Type B pancreatic cell (in vitro differentiated cells): ENCODE data around the gene GLDN. TPM values are rescaled to one million over a fixed set of nuclear protein-coding genes. Genes with fewer than 3 reads are reported as not detected.

Source experiments
- DNase-seq: peaks from one replicate; pipeline ENCODE4 v3.0.0; 2021; ENCODE audit warnings: mixed read lengths; ENCODE audit not compliant: unreplicated experiment; ENCODE audit errors: extremely low spot score
- H3K27ac Mint-ChIP-seq: 2 replicates; pipeline ENCODE4 v1.8.0; 2021; ENCODE audit warnings: mild to moderate bottlenecking, mixed read lengths
- H3K27me3 Mint-ChIP-seq: 2 replicates; pipeline ENCODE4 v1.8.0; 2021; ENCODE audit warnings: mixed read lengths
- H3K36me3 Mint-ChIP-seq: 2 replicates; pipeline ENCODE4 v1.8.0; 2021; ENCODE audit warnings: mixed read lengths
- H3K4me1 Mint-ChIP-seq: one replicate; pipeline ENCODE4 v1.8.0; 2021; ENCODE audit warnings: mixed read lengths; ENCODE audit not compliant: unreplicated experiment
- H3K4me3 Mint-ChIP-seq: 2 replicates; pipeline ENCODE4 v1.8.0; 2021; ENCODE audit warnings: mild to moderate bottlenecking, mixed read lengths
- H3K9me3 Mint-ChIP-seq: 2 replicates; pipeline ENCODE4 v1.8.0; 2021; ENCODE audit warnings: mixed read lengths
- CTCF ChIP-seq: fragments of 200-600 bp; sonication (generic); conservative IDR thresholded peaks from 2 replicates; pipeline ENCODE4 v1.5.0; 2021; ENCODE audit warnings: antibody characterized with exemption, mild to moderate bottlenecking
- total RNA-seq: library from RNA; stranded (reverse); gene quantifications from 2 replicates; pipeline ENCODE4 v1.2.1, GENCODE V29; 2021; ENCODE audit warnings: low replicate concordance

GLDN gene
- total RNA-seq, 1 donor from 2014 or later: 0.68 TPM

GRCh38 chr15:51380999-51381806 lies 39.7 kb downstream of the GLDN start:
- Mint-ChIP-seq H3K27me3 (peaks cover 17% of the 10 kb centered on the region), H3K27ac (no peak overlapping the region), H3K36me3 (no peaks in the 10 kb centered on the region), H3K4me3 (no peak overlapping the region), H3K9me3 (no peaks in the 10 kb centered on the region), H3K4me1 (peaks cover 4% of the 10 kb centered on the region)
- DNase-seq: no peak
- TF ChIP-seq CTCF: peak; percentile 87

DNA sequence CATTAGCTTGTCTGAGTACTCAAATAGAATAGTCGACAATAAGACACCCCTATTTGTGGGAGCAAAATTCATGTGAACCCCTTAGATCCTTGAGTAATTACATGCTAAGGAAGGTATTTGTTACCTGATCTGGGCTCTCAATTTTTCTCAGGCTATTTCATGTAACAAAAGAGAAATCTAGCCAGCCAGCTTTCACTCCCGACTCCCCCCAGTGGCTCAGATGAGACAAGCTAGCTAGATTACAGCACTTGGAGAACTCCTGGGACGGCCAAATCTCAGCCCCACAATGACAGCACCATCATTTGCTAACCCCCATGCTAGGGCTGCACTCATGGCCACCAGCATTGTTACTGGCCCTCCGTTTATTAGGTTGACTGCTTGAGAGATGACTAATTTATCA lies 41.3 kb downstream of the GLDN start:
- no peaks in the 10 kb centered on the region for H3K36me3 Mint-ChIP-seq
- peaks cover 4% of the 10 kb centered on the region for H3K4me1 Mint-ChIP-seq
- H3K27me3 Mint-ChIP-seq: peaks cover 17% of the 10 kb centered on the region
- DNase-seq: no peak
- no peaks in the 10 kb centered on the region for H3K9me3 Mint-ChIP-seq
- peak; percentile 71 for TF ChIP-seq CTCF
- no peak overlapping the region for H3K4me3 Mint-ChIP-seq
- no peak overlapping the region for H3K27ac Mint-ChIP-seq

DNA sequence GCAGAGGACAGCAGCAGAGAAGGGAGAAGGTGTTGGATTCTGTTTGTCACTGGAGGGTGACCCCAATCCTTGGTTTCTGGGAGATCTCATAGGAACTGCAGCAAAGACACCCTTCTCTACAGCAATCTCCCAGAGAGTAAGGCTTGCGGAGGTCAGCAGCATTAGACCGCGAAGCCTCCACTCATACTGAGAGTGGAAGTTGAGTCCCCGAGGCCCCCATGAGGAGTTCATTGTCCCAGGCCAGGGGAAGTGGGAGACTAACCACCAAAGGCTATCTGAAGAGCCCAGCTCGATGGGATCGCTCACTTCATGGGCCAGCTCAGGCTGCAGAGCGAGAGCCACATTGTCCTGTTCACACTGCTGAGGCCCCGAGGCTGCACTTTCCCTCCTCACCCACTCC lies 44.6 kb downstream of the GLDN start:
- no peak for DNase-seq
- H3K36me3 Mint-ChIP-seq: no peaks in the 10 kb centered on the region
- no peak for TF ChIP-seq CTCF
- no peaks in the 10 kb centered on the region for H3K9me3 Mint-ChIP-seq
- H3K27me3 Mint-ChIP-seq: peaks cover 11% of the 10 kb centered on the region
- H3K4me3 Mint-ChIP-seq: no peak overlapping the region
- no peak overlapping the region for H3K27ac Mint-ChIP-seq
- H3K4me1 Mint-ChIP-seq: peaks cover 12% of the 10 kb centered on the region

- Mint-ChIP-seq H3K27me3 (peaks cover 6% of the 10 kb centered on the region), H3K36me3 (no peaks in the 10 kb centered on the region), H3K9me3 (no peaks in the 10 kb centered on the region), H3K4me1 (peaks cover 15% of the 10 kb centered on the region), H3K27ac (no peak overlapping the region), H3K4me3 (no peak overlapping the region)
- DNase-seq: no peak
- no peak for TF ChIP-seq CTCF
Observed at GRCh38 chr15:51386486-51386885, 45.0 kb downstream of the GLDN start.

GRCh38 chr15:51386960-51387698 lies 45.7 kb downstream of the GLDN start:
- peaks cover 4% of the 10 kb centered on the region for H3K27me3 Mint-ChIP-seq
- no peaks in the 10 kb centered on the region for H3K36me3 Mint-ChIP-seq
- DNase-seq: no peak
- H3K4me3 Mint-ChIP-seq: no peak overlapping the region
- H3K9me3 Mint-ChIP-seq: no peaks in the 10 kb centered on the region
- no peak for TF ChIP-seq CTCF
- peaks cover 15% of the 10 kb centered on the region for H3K4me1 Mint-ChIP-seq
- no peak overlapping the region for H3K27ac Mint-ChIP-seq
